Measurements from ENCODE around the gene GOLGA1. TPM values are rescaled to one million over a fixed set of nuclear protein-coding genes. Genes with fewer than 3 reads are reported as not detected.

GOLGA1 gene
- total and polyA plus RNA-seq, 10 of the 15 experiments (the other 5 are each of a cell fraction or from before 2014, with no cell fraction given): 2.9 to 14.1 (median 8.1) TPM

- in situ Hi-C loops (cut with MboI): no loop called here
- BruUV-seq (replicated peaks): no TSS peak
- WGBS (ENCODE audit: insufficient coverage, insufficient replicate concordance, low lambda C conversion rate, missing lambda C conversion rate): 96% methylated on average over 9 of the region's 9 CpGs
Measured at GRCh38 chr9:124899845-124900244, 41.0 kb downstream of the GOLGA1 start.

More at GRCh38 chr9:124899845-124900244, 41.0 kb downstream of the GOLGA1 start:
- Histone ChIP-seq H3K27ac (ENCODE audit: control insufficient read depth, insufficient read depth) (no peak overlapping the region), H3K9ac (ENCODE audit: control insufficient read depth, insufficient read depth, low read length) (no peak overlapping the region), H3K27me3 (replicated peaks in 1 of 2; ENCODE audit: control insufficient read depth in 2 of 2, insufficient read depth in 2 of 2, low read length in 1 of 2) (no peaks in the 10 kb centered on the region), H3K4me1 (ENCODE audit: control insufficient read depth, insufficient read depth, low read length) (no peaks in the 10 kb centered on the region), H4K20me1 (ENCODE audit: control insufficient read depth, insufficient read depth) (no peaks in the 10 kb centered on the region), H3K9me3 (replicated peaks; ENCODE audit: control insufficient read depth, insufficient read depth, low read length) (no peaks in the 10 kb centered on the region), H3K36me3 (ENCODE audit: control insufficient read depth in 2 of 2, insufficient read depth in 2 of 2, low read length in 1 of 2) (peaks cover 1 to 14% of the 10 kb centered on the region in 2 experiments; a peak in 3 of 4 replicates), H3K79me2 (ENCODE audit: control insufficient read depth, insufficient read depth, low read length) (no peaks in the 10 kb centered on the region), H2AFZ (ENCODE audit: control insufficient read depth, low read depth, low read length) (no peak overlapping the region), H3K4me3 (no peak overlapping the region), H3K4me2 (ENCODE audit: control insufficient read depth, insufficient read depth) (no peak overlapping the region)
- intact Hi-C loops (cut with micrococcal nuclease; ENCODE audit: unreplicated experiment): no loop called here
- TF ChIP-seq ZNF274 (IDR thresholded peaks at IDR 0.05; ENCODE audit: insufficient read depth, insufficient read length) (no peak), ZNF207 (IDR thresholded peaks at IDR 0.05; ENCODE audit: borderline replicate concordance) (no peak), CEBPZ (IDR thresholded peaks at IDR 0.05; ENCODE audit: low read depth, low read length) (no peak), BCL11A (IDR thresholded peaks at IDR 0.05; ENCODE audit: low read depth, low read length) (no peak), SIN3A (IDR thresholded peaks at IDR 0.05; ENCODE audit: low read depth, low read length) (no peak), NR2F1 (conservative IDR thresholded peaks at IDR 0.05) (no peak), SUPT20H (IDR thresholded peaks at IDR 0.05; ENCODE audit: borderline replicate concordance, control insufficient read depth, low read depth, low read length) (no peak), SREBF2 (IDR thresholded peaks at IDR 0.05; ENCODE audit: low read length) (no peak), CBX5 (IDR thresholded peaks at IDR 0.05; ENCODE audit: low read depth) (no peak), CREB1 (IDR thresholded peaks at IDR 0.05; ENCODE audit: low read depth) (no peak), ATF7 (IDR thresholded peaks at IDR 0.05; ENCODE audit: low read depth) (no peak)
- TF ChIP-seq, protein P1, sequence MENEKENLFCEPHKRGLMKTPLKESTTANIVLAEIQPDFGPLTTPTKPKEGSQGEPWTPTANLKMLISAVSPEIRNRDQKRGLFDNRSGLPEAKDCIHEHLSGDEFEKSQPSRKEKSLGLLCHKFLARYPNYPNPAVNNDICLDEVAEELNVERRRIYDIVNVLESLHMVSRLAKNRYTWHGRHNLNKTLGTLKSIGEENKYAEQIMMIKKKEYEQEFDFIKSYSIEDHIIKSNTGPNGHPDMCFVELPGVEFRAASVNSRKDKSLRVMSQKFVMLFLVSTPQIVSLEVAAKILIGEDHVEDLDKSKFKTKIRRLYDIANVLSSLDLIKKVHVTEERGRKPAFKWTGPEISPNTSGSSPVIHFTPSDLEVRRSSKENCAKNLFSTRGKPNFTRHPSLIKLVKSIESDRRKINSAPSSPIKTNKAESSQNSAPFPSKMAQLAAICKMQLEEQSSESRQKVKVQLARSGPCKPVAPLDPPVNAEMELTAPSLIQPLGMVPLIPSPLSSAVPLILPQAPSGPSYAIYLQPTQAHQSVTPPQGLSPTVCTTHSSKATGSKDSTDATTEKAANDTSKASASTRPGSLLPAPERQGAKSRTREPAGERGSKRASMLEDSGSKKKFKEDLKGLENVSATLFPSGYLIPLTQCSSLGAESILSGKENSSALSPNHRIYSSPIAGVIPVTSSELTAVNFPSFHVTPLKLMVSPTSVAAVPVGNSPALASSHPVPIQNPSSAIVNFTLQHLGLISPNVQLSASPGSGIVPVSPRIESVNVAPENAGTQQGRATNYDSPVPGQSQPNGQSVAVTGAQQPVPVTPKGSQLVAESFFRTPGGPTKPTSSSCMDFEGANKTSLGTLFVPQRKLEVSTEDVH (IDR thresholded peaks at IDR 0.05; ENCODE audit: low read depth, partially characterized antibody): no peak
- ChIA-PET RAD21 (ENCODE audit: unreplicated experiment) (no interaction called here), CTCF (interaction anchor here (1.2 to 1.4 kb wide), 2 partner anchors 8 to 47 kb away, joined by 3 to 6 read pairs; partner anchors contain the start of gene WDR38), SMC1A (ENCODE audit: uncharacterized antibody, unreplicated experiment) (no interaction called here), POLR2A (no interaction called here)
- DNase-seq (ENCODE audit: low read depth, low spot score): no peak
- FAIRE-seq: no peak
- ATAC-seq: no peak
